ENCODE data around the gene SENP1.

- no peak for TF ChIP-seq CTCF (IDR thresholded peaks at IDR 0.05)
- TF ChIP-seq POLR2A (IDR thresholded peaks at IDR 0.05): no peak
Measured at GRCh38 chr12:48000878-48001504, 104.9 kb downstream of the SENP1 start.
